Measurements from ENCODE around the gene B3GALNT1. TPM values are rescaled to one million over a fixed set of nuclear protein-coding genes. Genes with fewer than 3 reads are reported as not detected.

B3GALNT1 gene
- total RNA-seq, 2 donors from 2014 or later = 27.6 to 70.2 TPM

DNA sequence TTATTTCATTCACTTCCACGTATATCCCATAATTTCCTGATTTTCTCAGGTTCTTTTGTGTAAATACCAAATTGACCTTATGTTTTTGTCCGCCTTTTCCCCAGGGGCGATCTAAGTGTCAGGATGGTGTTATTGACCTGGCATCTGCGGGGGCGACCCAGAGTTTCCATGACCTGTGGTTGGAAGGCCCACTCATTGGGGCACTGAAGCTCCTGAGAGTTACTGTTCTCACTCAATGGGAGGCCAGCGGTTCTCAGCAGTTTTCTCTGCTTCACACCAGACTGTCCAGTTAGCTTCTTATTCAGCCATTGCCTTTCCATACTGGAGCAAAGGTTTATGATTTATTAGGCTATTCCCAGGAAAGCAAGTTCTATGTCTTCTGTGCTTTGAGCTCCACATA is 53.3 kb downstream of the B3GALNT1 start:
- H3K27me3 ChIP-seq = no peaks in the 10 kb centered on the region
- H3K27ac ChIP-seq = no peak overlapping the region
- H3K4me3 ChIP-seq = no peak overlapping the region
- no peaks in the 10 kb centered on the region for H3K36me3 ChIP-seq
- DNase-seq (ENCODE audit: low spot score) = no peak
- TF ChIP-seq, protein P1, sequence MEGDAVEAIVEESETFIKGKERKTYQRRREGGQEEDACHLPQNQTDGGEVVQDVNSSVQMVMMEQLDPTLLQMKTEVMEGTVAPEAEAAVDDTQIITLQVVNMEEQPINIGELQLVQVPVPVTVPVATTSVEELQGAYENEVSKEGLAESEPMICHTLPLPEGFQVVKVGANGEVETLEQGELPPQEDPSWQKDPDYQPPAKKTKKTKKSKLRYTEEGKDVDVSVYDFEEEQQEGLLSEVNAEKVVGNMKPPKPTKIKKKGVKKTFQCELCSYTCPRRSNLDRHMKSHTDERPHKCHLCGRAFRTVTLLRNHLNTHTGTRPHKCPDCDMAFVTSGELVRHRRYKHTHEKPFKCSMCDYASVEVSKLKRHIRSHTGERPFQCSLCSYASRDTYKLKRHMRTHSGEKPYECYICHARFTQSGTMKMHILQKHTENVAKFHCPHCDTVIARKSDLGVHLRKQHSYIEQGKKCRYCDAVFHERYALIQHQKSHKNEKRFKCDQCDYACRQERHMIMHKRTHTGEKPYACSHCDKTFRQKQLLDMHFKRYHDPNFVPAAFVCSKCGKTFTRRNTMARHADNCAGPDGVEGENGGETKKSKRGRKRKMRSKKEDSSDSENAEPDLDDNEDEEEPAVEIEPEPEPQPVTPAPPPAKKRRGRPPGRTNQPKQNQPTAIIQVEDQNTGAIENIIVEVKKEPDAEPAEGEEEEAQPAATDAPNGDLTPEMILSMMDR (IDR thresholded peaks at IDR 0.05) = no peak
- H3K9me3 ChIP-seq = no peaks in the 10 kb centered on the region
- H3K4me1 ChIP-seq = no peaks in the 10 kb centered on the region

DNA sequence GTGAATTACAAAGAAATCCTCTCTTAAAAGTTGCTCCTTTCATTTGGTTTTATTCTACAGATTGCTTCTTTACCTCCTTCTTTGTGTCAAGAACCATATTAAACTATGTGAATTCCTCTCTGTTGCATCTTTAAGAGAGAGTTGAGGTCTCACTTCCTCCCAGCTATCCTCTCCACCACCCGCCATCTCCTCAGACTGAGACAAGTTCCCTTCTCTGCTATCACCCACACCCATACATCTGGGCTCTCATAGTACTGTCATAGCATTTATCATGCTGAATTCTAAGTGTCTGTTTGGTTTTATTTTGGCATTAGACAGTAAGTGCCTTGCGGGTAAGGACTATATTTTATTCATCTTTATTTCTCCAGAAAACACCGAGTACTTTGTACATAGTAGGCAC is 54.2 kb downstream of the B3GALNT1 start:
- Histone ChIP-seq H3K4me1 (no peaks in the 10 kb centered on the region), H3K27me3 (no peaks in the 10 kb centered on the region), H3K4me3 (no peak overlapping the region), H3K27ac (no peak overlapping the region), H3K9me3 (no peaks in the 10 kb centered on the region), H3K36me3 (no peaks in the 10 kb centered on the region)
- no peak for DNase-seq (ENCODE audit: low spot score)
- TF ChIP-seq, protein P1 (IDR thresholded peaks at IDR 0.05) = no peak

DNA sequence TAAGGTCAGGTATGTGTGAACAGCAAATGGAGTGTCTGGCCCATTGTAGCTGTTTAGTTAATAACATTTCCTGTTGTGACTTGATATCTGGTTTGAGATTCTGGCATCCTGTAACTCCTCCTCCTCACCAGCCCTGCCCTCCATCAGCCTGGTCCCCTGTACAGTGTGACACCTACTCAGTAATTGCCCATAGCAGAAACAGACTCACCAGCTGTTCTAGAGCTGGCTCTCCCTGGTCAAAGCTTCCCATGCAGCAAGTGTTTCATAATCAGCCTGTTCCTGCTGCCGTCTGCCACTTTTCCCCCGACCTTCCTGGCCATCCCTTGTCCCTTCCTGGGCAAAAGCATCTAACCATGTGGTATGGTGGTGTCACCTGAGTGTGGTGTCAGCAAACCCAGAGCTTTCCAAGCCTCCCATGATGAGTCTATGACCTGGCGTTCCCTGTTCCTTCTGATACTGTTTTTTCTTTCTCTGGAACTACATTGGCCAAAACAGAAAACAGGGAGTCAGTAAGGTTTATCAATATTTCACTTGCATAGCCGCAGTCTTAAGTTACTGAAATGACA is 55.4 kb downstream of the B3GALNT1 start:
- no peaks in the 10 kb centered on the region for H3K4me1 ChIP-seq

DNA sequence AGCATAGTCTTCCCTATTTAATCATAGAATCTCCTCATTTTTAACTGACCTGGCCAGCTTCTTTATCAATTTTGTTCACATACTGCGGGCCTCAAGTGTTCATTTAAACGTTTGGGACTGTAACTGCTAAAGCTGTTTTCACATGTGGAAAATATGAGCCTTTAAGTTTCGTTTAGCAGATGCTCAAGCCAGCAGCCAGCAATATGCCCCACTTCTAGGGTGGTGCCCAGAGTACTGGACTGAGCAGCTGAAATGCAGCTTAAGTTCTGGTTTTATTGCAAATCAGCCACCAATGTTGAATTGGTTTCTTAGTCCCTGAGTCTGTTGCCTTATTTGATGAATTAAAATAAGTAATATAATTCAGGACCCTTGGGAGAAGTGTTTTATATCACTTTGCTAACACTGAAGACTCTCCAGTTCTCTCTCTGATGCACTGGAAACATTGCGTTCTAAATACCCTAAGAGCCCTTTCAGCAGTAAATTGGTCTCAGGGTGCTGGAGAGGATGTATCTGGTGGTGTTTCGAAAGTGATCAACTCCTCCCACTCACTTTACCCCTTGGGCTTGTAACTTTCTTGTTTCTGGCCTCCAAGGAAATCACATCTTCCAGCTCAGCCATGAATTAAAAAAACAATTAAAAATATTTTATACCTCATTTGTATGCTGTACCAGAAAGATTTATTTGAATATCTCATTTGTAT is 61.7 kb downstream of the B3GALNT1 start:
- no peaks in the 10 kb centered on the region for H3K4me1 ChIP-seq
- no peak overlapping the region for H3K4me3 ChIP-seq

More for the DNA sequence above, 55.4 kb downstream of the B3GALNT1 start:
- Histone ChIP-seq H3K4me3 (no peak overlapping the region), H3K36me3 (no peaks in the 10 kb centered on the region), H3K9me3 (no peaks in the 10 kb centered on the region), H3K27ac (no peak overlapping the region), H3K27me3 (no peaks in the 10 kb centered on the region)
- DNase-seq (ENCODE audit: low spot score) = no peak
- TF ChIP-seq, protein P1 (IDR thresholded peaks at IDR 0.05) = no peak

DNA sequence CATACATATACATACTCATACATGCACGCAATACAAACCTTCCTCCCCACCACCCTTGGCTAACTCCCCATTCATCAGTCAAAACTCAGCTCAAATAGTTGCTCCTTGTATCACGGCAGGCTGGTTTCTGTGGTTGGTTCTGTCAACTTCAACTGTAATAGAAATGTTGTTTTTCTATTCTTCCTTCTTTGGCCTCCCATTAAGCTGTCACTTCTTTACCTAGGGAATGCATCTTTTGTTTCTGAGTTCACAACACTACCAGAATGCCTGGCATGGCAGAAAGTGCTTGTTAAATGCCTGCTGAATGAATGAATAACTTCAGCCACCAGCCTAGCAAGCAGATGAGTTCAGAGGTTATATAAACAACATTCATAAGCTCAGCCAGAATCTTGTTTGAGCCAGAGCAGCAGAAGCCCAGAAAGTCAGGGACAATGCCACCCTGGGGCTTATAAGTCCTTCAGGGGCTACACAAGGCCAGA is 63.1 kb downstream of the B3GALNT1 start:
- no peaks in the 10 kb centered on the region for H3K9me3 ChIP-seq
- no peaks in the 10 kb centered on the region for H3K4me1 ChIP-seq
- no peak overlapping the region for H3K27ac ChIP-seq
- H3K27me3 ChIP-seq = no peaks in the 10 kb centered on the region
- H3K36me3 ChIP-seq = no peaks in the 10 kb centered on the region
- TF ChIP-seq, protein P1 (IDR thresholded peaks at IDR 0.05) = no peak
- no peak for DNase-seq (ENCODE audit: low spot score)
- H3K4me3 ChIP-seq = no peak overlapping the region

More for the DNA sequence above, 61.7 kb downstream of the B3GALNT1 start:
- TF ChIP-seq, protein P1 (IDR thresholded peaks at IDR 0.05) = no peak
- DNase-seq (ENCODE audit: low spot score) = no peak
- Histone ChIP-seq H3K27ac (no peak overlapping the region), H3K9me3 (no peaks in the 10 kb centered on the region), H3K27me3 (no peaks in the 10 kb centered on the region), H3K36me3 (no peaks in the 10 kb centered on the region)
